H1 (cell line): ENCODE data around the gene USP24. TPM values are rescaled to one million over a fixed set of nuclear protein-coding genes. Genes with fewer than 3 reads are reported as not detected.

ENCODE experiments used
- CTCF ChIA-PET: fragments of 300-600 bp; sonication (Branson Sonifier 250); formaldehyde crosslinking; loops from one replicate; lab custom pipeline; 2021; ENCODE audit not compliant: partially characterized antibody; lab: Charles Lee
- POLR2A ChIA-PET: fragments of 300-600 bp; sonication (Branson Sonifier 250); formaldehyde crosslinking; loops from one replicate; lab custom pipeline; 2021; ENCODE audit warnings: inconsistent platforms; ENCODE audit not compliant: partially characterized antibody; lab: Charles Lee
- DNase-seq, 2 experiments: peaks; one replicate each; pipeline versions ENCODE4 v3.0.0 to v3.0.0-alpha.2; 2010 to 2022; ENCODE audit warnings: low spot score in 2 of 2, low read depth in 1 of 2, mixed read lengths in 1 of 2
- FAIRE-seq: peaks from 2 replicates; lab custom pipeline; 2011; peaks lifted over from hg19 to GRCh38; lab: Jason Lieb, UNC
- H2AFZ ChIP-seq: 2 replicates; pipeline ENCODE4 v1.8.1; 2012; ENCODE audit warnings: low read length, inconsistent platforms
- H2AK5ac ChIP-seq: 2 replicates; pipeline ENCODE4 v1.6.1; 2013; ENCODE audit warnings: low read depth, low read length
- H2BK120ac ChIP-seq: replicated peaks from 2 replicates; pipeline ENCODE3; 2013; ENCODE audit warnings: low read depth, low read length, inconsistent platforms
- H2BK12ac ChIP-seq: 2 replicates; pipeline ENCODE4 v1.6.1; 2013; ENCODE audit warnings: low read depth, low read length
- H2BK15ac ChIP-seq: 2 replicates; pipeline ENCODE4 v1.6.1; 2013; ENCODE audit warnings: low read length
- H2BK20ac ChIP-seq: 2 replicates; pipeline ENCODE4 v1.6.1; 2013; ENCODE audit warnings: low read length
- H2BK5ac ChIP-seq: 2 replicates; pipeline ENCODE4 v1.6.1; 2013; ENCODE audit warnings: low read depth, low read length
- H3K14ac ChIP-seq: 2 replicates; pipeline ENCODE4 v1.6.1; 2013; ENCODE audit warnings: inconsistent platforms; ENCODE audit not compliant: insufficient read length
- H3K18ac ChIP-seq: 2 replicates; pipeline ENCODE4 v1.6.1; 2013; ENCODE audit warnings: low read length; ENCODE audit errors: extremely low read depth
- H3K23ac ChIP-seq: 2 replicates; pipeline ENCODE4 v1.6.1; 2013; ENCODE audit warnings: inconsistent platforms; ENCODE audit not compliant: insufficient read length
- H3K23me2 ChIP-seq: 2 replicates; pipeline ENCODE4 v1.6.1; 2013; ENCODE audit warnings: low read depth, low read length
- H3K27ac ChIP-seq: 2 replicates; pipeline ENCODE4 v1.6.1; 2011; ENCODE audit warnings: low read depth, low read length, inconsistent platforms
- H3K27me3 ChIP-seq, 4 experiments: replicated peaks in 1 of 4; 1 replicate in 1 of 4; 2 replicates in 3 of 4; pipeline versions ENCODE4 v1.6.1 to v1.8.1; 2011 to 2013; ENCODE audit warnings: low read length in 3 of 4, mild to moderate bottlenecking in 3 of 4, inconsistent platforms in 2 of 4, mixed read lengths in 2 of 4, moderate library complexity in 1 of 4; ENCODE audit not compliant: control insufficient read depth in 3 of 4, insufficient read depth in 3 of 4; ENCODE audit errors: extremely low read depth in 1 of 4
- H3K36me3 ChIP-seq, 4 experiments: 2 replicates each; pipeline versions ENCODE4 v1.6.1 to v1.8.1; 2011 to 2013; ENCODE audit warnings: mild to moderate bottlenecking in 4 of 4, low read length in 3 of 4, moderate library complexity in 2 of 4, control low read depth in 1 of 4, inconsistent platforms in 1 of 4; ENCODE audit not compliant: insufficient read depth in 4 of 4, control insufficient read depth in 2 of 4
- H3K4ac ChIP-seq: replicated peaks from 2 replicates; pipeline ENCODE3; 2013; ENCODE audit warnings: low read length, low read depth, mixed read lengths, inconsistent platforms; ENCODE audit not compliant: insufficient read length
- H3K4me1 ChIP-seq, 4 experiments: replicated peaks in 1 of 4; 1 replicate in 1 of 4; 2 replicates in 3 of 4; pipeline versions ENCODE4 v1.6.1 to v1.8.1; 2011 to 2013; ENCODE audit warnings: low read length in 3 of 4, inconsistent platforms in 2 of 4, mixed read lengths in 1 of 4; ENCODE audit not compliant: insufficient read depth in 4 of 4, control insufficient read depth in 3 of 4
- H3K4me2 ChIP-seq, 2 experiments: 2 replicates each; pipeline versions ENCODE4 v1.6.1 to v1.8.1; 2011 to 2013; ENCODE audit warnings: low read depth in 2 of 2, low read length in 2 of 2, control low read depth in 1 of 2, inconsistent platforms in 1 of 2, mild to moderate bottlenecking in 1 of 2; ENCODE audit not compliant: insufficient read depth in 1 of 2
- H3K4me3 ChIP-seq, 4 experiments: fragments of 200-600, 300-600 bp in 1 of 4; sonication (generic), shearing (Covaris generic), sonication (Bioruptor Twin) in 1 of 4; 2 replicates each; pipeline versions ENCODE4 v1.5.1 to v1.8.1; 2011 to 2016; ENCODE audit warnings: low read length in 4 of 4, low read depth in 3 of 4, control low read depth in 2 of 4, inconsistent platforms in 2 of 4, mild to moderate bottlenecking in 2 of 4, mixed read lengths in 1 of 4, moderate library complexity in 1 of 4; ENCODE audit not compliant: insufficient read depth in 2 of 4; ENCODE audit errors: extremely low read depth in 1 of 4
- H3K56ac ChIP-seq: replicated peaks from 2 replicates; pipeline ENCODE3; 2013; ENCODE audit warnings: low read depth, mild to moderate bottlenecking, mixed read lengths, low read length, inconsistent platforms; ENCODE audit not compliant: insufficient read length
- H3K79me1 ChIP-seq: 2 replicates; pipeline ENCODE4 v1.6.1; 2013; ENCODE audit warnings: low read depth, low read length, control low read depth
- H3K79me2 ChIP-seq, 2 experiments: 2 replicates each; pipeline versions ENCODE4 v1.6.1 to v1.8.1; 2012 to 2013; ENCODE audit warnings: low read length in 2 of 2, mild to moderate bottlenecking in 2 of 2, inconsistent platforms in 1 of 2; ENCODE audit not compliant: insufficient read depth in 2 of 2, control insufficient read depth in 1 of 2
- H3K9ac ChIP-seq, 4 experiments: replicated peaks in 1 of 4; 1 replicate in 1 of 4; 2 replicates in 3 of 4; pipeline versions ENCODE4 v1.6.1 to v1.8.1; 2011 to 2013; ENCODE audit warnings: low read depth in 3 of 4, low read length in 3 of 4, control low read depth in 2 of 4, mild to moderate bottlenecking in 2 of 4, moderate library complexity in 2 of 4, inconsistent platforms in 1 of 4; ENCODE audit errors: extremely low read depth in 1 of 4
- H3K9me3 ChIP-seq, 2 experiments: 2 replicates each; pipeline versions ENCODE4 v1.6.1 to v1.8.1; 2012 to 2013; ENCODE audit warnings: mild to moderate bottlenecking in 2 of 2, moderate library complexity in 2 of 2, control low read depth in 1 of 2, inconsistent platforms in 1 of 2, low read depth in 1 of 2, low read length in 1 of 2, mixed read lengths in 1 of 2; ENCODE audit not compliant: insufficient read depth in 2 of 2
- H4K20me1 ChIP-seq, 2 experiments: replicated peaks in 1 of 2; 2 replicates each; pipeline versions ENCODE3 to v1.8.1; 2011 to 2013; ENCODE audit warnings: inconsistent platforms in 2 of 2, low read length in 2 of 2, mild to moderate bottlenecking in 1 of 2; ENCODE audit not compliant: insufficient read depth in 2 of 2, control insufficient read depth in 1 of 2
- H4K5ac ChIP-seq: 2 replicates; pipeline ENCODE4 v1.6.1; 2013; ENCODE audit warnings: low read length, low read depth, mixed read lengths, inconsistent platforms; ENCODE audit not compliant: insufficient read length
- H4K8ac ChIP-seq: 2 replicates; pipeline ENCODE4 v1.8.0; 2013; ENCODE audit warnings: mild to moderate bottlenecking, moderate library complexity, low read length, inconsistent platforms; ENCODE audit not compliant: insufficient read depth; ENCODE audit errors: extremely low read depth
- H4K91ac ChIP-seq: replicated peaks from 2 replicates; pipeline ENCODE3; 2013; ENCODE audit warnings: low read length, mixed read lengths, inconsistent platforms; ENCODE audit not compliant: insufficient read length
- CBX5 ChIP-seq: fragments of 300-800, 300-1000 bp; sonication (generic); IDR thresholded peaks from 2 replicates; pipeline ENCODE4 v1.7.1; 2016; ENCODE audit warnings: antibody characterized with exemption, low read length, low read depth
- EZH2 ChIP-seq: fragments of 200-600 bp; sonication (generic); IDR thresholded peaks from 2 replicates; pipeline ENCODE4 v1.7.1; 2012; ENCODE audit warnings: low read depth, mild to moderate bottlenecking, moderate library complexity, low read length, inconsistent platforms; ENCODE audit not compliant: severe bottlenecking
- HDAC2 ChIP-seq, 2 experiments: fragments of 300-600 bp in 1 of 2; sonication (generic) in 1 of 2; IDR thresholded peaks; 2 replicates each; pipeline ENCODE4 v1.6.1; 2011 to 2012; ENCODE audit warnings: low read depth in 2 of 2, low read length in 2 of 2, mild to moderate bottlenecking in 2 of 2, moderate library complexity in 2 of 2, borderline replicate concordance in 1 of 2, inconsistent platforms in 1 of 2
- KDM4A ChIP-seq: IDR thresholded peaks from one replicate; pipeline ENCODE4 v1.7.1; 2012; ENCODE audit warnings: low read depth, mild to moderate bottlenecking, moderate library complexity, low read length, inconsistent platforms; ENCODE audit not compliant: severe bottlenecking
- PHF8 ChIP-seq: fragments of 200-600 bp; sonication (generic); conservative IDR thresholded peaks from 2 replicates; pipeline ENCODE4 v1.7.1; 2012; ENCODE audit warnings: low read depth, mild to moderate bottlenecking, inconsistent platforms, low read length, moderate library complexity
- RBBP5 ChIP-seq: IDR thresholded peaks from 2 replicates; pipeline ENCODE4 v1.7.1; 2012; ENCODE audit warnings: low read depth, mild to moderate bottlenecking, inconsistent platforms, low read length, moderate library complexity, borderline replicate concordance
- SIN3A ChIP-seq, 2 experiments: IDR thresholded peaks in 1 of 2; conservative IDR thresholded peaks in 1 of 2; 2 replicates each; pipeline ENCODE4 v1.6.1; 2011 to 2012; ENCODE audit warnings: low read length in 2 of 2, improper control_type of control experiment in 1 of 2, low read depth in 1 of 2, mild to moderate bottlenecking in 1 of 2
- ZNF274 ChIP-seq: IDR thresholded peaks from 2 replicates; pipeline ENCODE4 v1.7.0; 2012; ENCODE audit warnings: low read length, borderline replicate concordance; ENCODE audit errors: extremely low read depth
- WGBS, 2 experiments: shearing (Covaris generic) in 1 of 2; methylation state at CpG; one replicate each; pipeline versions ENCODE4 v1.1.6 to v1.1.7; 2013 to 2015; ENCODE audit warnings: low lambda C conversion rate in 2 of 2, mixed read lengths in 2 of 2, inconsistent platforms in 1 of 2, low coverage in 1 of 2, missing lambda C conversion rate in 1 of 2; ENCODE audit not compliant: insufficient replicate concordance in 2 of 2, insufficient coverage in 1 of 2, insufficient read length in 1 of 2; ENCODE audit errors: extremely low coverage in 1 of 2, missing lambda C conversion rate in 1 of 2; 5-methylcytosine and 5-hydroxymethylcytosine counted together
- polyA plus RNA-seq, 7 experiments: library from polyadenylated mRNA; depleted of rRNA in 3 of 7; stranded (reverse) in 5 of 7; unstranded in 2 of 7; fragments of >200 nt in 5 of 7; fragments of 200-250 nt in 2 of 7; gene quantifications; 1 replicate in 5 of 7; 2 replicates in 1 of 7; 4 replicates in 1 of 7; pipeline versions ENCODE4 v1.2.1 to v1.2.3, GENCODE V29; 2011 to 2013; ENCODE audit warnings: missing spikeins in 2 of 7, mixed read lengths in 2 of 7
- total RNA-seq: library from RNA; stranded (reverse); fragmentation: NEBNext Ultra II Directional; extraction: Animal tissue kit (Norgen Biotek cat#: 25700); gene quantifications from 2 replicates; pipeline ENCODE4 v1.2.1, GENCODE V29; 2021
- TF ChIP-seq, protein P1 (sequence below), 3 experiments: IDR thresholded peaks; 1 replicate in 2 of 3; 2 replicates in 1 of 3; pipeline versions ENCODE4 v1.5.1 to v1.6.1; 2011; ENCODE audit warnings: low read length in 3 of 3, mild to moderate bottlenecking in 3 of 3, inconsistent platforms in 2 of 3, low read depth in 1 of 3, moderate library complexity in 1 of 3; ENCODE audit not compliant: insufficient read depth in 1 of 3; ENCODE audit errors: control extremely low read depth in 1 of 3

The USP24 gene
- total and polyA plus RNA-seq, 2 of the 8 experiments (the other 6 are each of a cell fraction or from before 2014, with no cell fraction given), result 11.1 to 34.6 TPM

DNA sequence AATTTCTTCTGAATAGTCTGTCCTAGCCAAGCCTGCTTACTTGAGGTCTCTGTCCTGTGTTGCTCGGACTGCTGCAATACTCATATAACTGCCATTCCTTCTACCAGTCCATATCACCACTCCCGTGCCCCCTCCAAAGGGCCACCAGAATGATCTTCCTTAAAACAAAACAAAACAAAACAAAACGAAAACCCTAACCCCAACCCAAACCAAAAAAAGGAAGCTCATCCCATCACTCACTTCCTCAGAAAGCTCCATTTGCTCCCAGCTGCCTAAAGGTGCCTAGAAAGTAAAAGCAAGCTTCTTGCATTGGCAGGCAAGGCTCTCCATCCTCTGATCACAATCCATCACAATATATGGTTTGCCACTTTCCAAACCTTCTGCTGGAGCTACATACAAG lies 20.3 kb downstream of the USP24 start:
- Histone ChIP-seq H3K23ac (no peak overlapping the region), H3K4ac (no peak overlapping the region), H3K23me2 (no peaks in the 10 kb centered on the region), H3K36me3 (0 out of 8 replicates have a peak, but pooled peaks cover 0 to 2% (median 0%) of the 10 kb centered on the region in 4 experiments), H3K4me3 (no peak overlapping the region), H3K79me1 (peaks cover 2% of the 10 kb centered on the region; the same call in 1 of the 2 replicates), H4K8ac (no peak overlapping the region), H2BK120ac (no peak overlapping the region), H2BK12ac (no peak overlapping the region), H3K9me3 (no peaks in the 10 kb centered on the region), H3K27me3 (peaks cover 0 to 1% (median 0%) of the 10 kb centered on the region in 4 experiments; a peak in 1 of 7 replicates), H2AFZ (no peak overlapping the region), H4K5ac (no peak overlapping the region), H3K14ac (no peak overlapping the region), H2BK20ac (no peak overlapping the region), H3K79me2 (peaks cover 0 to 63% of the 10 kb centered on the region in 2 experiments; a peak in 2 of 4 replicates), H2BK5ac (no peak overlapping the region), H3K27ac (no peak overlapping the region), H2AK5ac (no peak overlapping the region), H2BK15ac (no peak overlapping the region), H4K91ac (no peak overlapping the region), H4K20me1 (peaks cover 0 to 4% of the 10 kb centered on the region in 2 experiments), H3K56ac (no peak overlapping the region), H3K9ac (no peak overlapping the region), H3K4me1 (no peaks in the 10 kb centered on the region; a peak in 2 of 7 replicates), H3K4me2 (no peak overlapping the region), H3K18ac (no peak overlapping the region)
- CTCF ChIA-PET, result interaction anchor here (0.9 to 1.1 kb wide), 2 partner anchors 51 to 70 kb away, joined by 3 read pairs; no protein-coding TSS in a partner anchor
- POLR2A ChIA-PET, result interaction anchor here (1.4 kb wide), 1 partner anchor 14 kb away, joined by 6 read pairs; no protein-coding TSS in a partner anchor
- DNase-seq (no peak), FAIRE-seq (no peak)
- WGBS, 2 experiments, result 77% methylated on average over 3 of the region's 3 CpGs; no CpG with 5 or more reads in 1 of the 2 experiments
- TF ChIP-seq KDM4A (no peak), RBBP5 (no peak), PHF8 (no peak), SIN3A (conservative IDR thresholded peaks at IDR 0.05 in 1 of 2, IDR thresholded peaks at IDR 0.05 in 1 of 2; ENCODE audit: low read depth in 1 of 2, low read length in 2 of 2) (no peak), HDAC2 (IDR thresholded peaks at IDR 0.05; ENCODE audit: borderline replicate concordance in 1 of 2, low read depth in 2 of 2, low read length in 2 of 2) (no peak), ZNF274 (no peak), CBX5 (no peak), EZH2 (no peak)
- TF ChIP-seq, protein P1, sequence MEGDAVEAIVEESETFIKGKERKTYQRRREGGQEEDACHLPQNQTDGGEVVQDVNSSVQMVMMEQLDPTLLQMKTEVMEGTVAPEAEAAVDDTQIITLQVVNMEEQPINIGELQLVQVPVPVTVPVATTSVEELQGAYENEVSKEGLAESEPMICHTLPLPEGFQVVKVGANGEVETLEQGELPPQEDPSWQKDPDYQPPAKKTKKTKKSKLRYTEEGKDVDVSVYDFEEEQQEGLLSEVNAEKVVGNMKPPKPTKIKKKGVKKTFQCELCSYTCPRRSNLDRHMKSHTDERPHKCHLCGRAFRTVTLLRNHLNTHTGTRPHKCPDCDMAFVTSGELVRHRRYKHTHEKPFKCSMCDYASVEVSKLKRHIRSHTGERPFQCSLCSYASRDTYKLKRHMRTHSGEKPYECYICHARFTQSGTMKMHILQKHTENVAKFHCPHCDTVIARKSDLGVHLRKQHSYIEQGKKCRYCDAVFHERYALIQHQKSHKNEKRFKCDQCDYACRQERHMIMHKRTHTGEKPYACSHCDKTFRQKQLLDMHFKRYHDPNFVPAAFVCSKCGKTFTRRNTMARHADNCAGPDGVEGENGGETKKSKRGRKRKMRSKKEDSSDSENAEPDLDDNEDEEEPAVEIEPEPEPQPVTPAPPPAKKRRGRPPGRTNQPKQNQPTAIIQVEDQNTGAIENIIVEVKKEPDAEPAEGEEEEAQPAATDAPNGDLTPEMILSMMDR (IDR thresholded peaks at IDR 0.05; ENCODE audit: control extremely low read depth in 1 of 3, insufficient read depth in 1 of 3, low read depth in 1 of 3, low read length in 3 of 3), result no peak
